Liver (tissue), 9 donors: Measurements from ENCODE around the gene ARMC9. TPM values are rescaled to one million over a fixed set of nuclear protein-coding genes. Genes with fewer than 3 reads are reported as not detected.

Experiments used
- DNase-seq: peaks from one replicate; pipeline ENCODE4 v3.0.0-alpha.2; 2017; ENCODE audit warnings: low spot score
- H3K27ac ChIP-seq, 2 donors: one replicate each; pipeline ENCODE4 v1.7.0; 2013; ENCODE audit warnings: inconsistent platforms in 2 of 2, low read length in 2 of 2, control low read depth in 1 of 2, low read depth in 1 of 2, mild to moderate bottlenecking in 1 of 2
- H3K27me3 ChIP-seq, 4 donors: one replicate each; pipeline versions ENCODE4 v1.6.1 to v1.7.0; 2013; ENCODE audit warnings: low read length in 3 of 4, inconsistent platforms in 1 of 4, mild to moderate bottlenecking in 1 of 4, moderate library complexity in 1 of 4; ENCODE audit not compliant: control insufficient read depth in 4 of 4, insufficient read depth in 4 of 4
- H3K36me3 ChIP-seq, 4 donors: one replicate each; pipeline versions ENCODE4 v1.6.1 to v1.7.0; 2013; ENCODE audit warnings: low read length in 3 of 4, mild to moderate bottlenecking in 3 of 4, low read depth in 1 of 4, moderate library complexity in 1 of 4; ENCODE audit not compliant: control insufficient read depth in 4 of 4, insufficient read depth in 3 of 4
- H3K4me1 ChIP-seq, 4 donors: one replicate each; pipeline versions ENCODE4 v1.6.1 to v1.7.0; 2013; ENCODE audit warnings: low read length in 3 of 4, mild to moderate bottlenecking in 3 of 4, moderate library complexity in 1 of 4; ENCODE audit not compliant: control insufficient read depth in 4 of 4, insufficient read depth in 4 of 4
- H3K4me3 ChIP-seq, 3 donors: one replicate each; pipeline versions ENCODE4 v1.6.1 to v1.7.0; 2013; ENCODE audit warnings: low read length in 3 of 3, control low read depth in 1 of 3, low read depth in 1 of 3, mild to moderate bottlenecking in 1 of 3
- H3K9ac ChIP-seq, 2 donors: one replicate each; pipeline ENCODE4 v1.7.0; 2013; ENCODE audit warnings: low read length in 2 of 2, mild to moderate bottlenecking in 2 of 2, moderate library complexity in 2 of 2, control low read depth in 1 of 2, low read depth in 1 of 2
- H3K9me3 ChIP-seq, 4 donors: one replicate each; pipeline versions ENCODE4 v1.6.1 to v1.7.0; 2013; ENCODE audit warnings: low read length in 3 of 4; ENCODE audit not compliant: control insufficient read depth in 4 of 4
- FOXA1 ChIP-seq: IDR thresholded peaks from 2 replicates; pipeline ENCODE4 v1.6.1; 2016; ENCODE audit warnings: antibody characterized with exemption
- FOXA2 ChIP-seq: IDR thresholded peaks from 2 replicates; pipeline ENCODE4 v1.6.1; 2016; ENCODE audit warnings: antibody characterized with exemption
- HNF4A ChIP-seq, 2 donors: conservative IDR thresholded peaks; 2 replicates each; pipeline ENCODE4 v1.6.1; 2016; ENCODE audit warnings: antibody characterized with exemption in 2 of 2, mild to moderate bottlenecking in 2 of 2
- HNF4G ChIP-seq: IDR thresholded peaks from 2 replicates; pipeline ENCODE4 v1.6.1; 2016; ENCODE audit warnings: antibody characterized with exemption
- NR2F2 ChIP-seq: IDR thresholded peaks from 2 replicates; pipeline ENCODE4 v1.6.1; 2016; ENCODE audit warnings: antibody characterized with exemption
- RXRA ChIP-seq, 2 donors: IDR thresholded peaks; 2 replicates each; pipeline ENCODE4 v1.6.1; 2017 to 2018; ENCODE audit warnings: antibody characterized with exemption in 2 of 2, mild to moderate bottlenecking in 1 of 2
- SP1 ChIP-seq: IDR thresholded peaks from 2 replicates; pipeline ENCODE4 v1.6.1; 2018; ENCODE audit warnings: antibody characterized with exemption, mild to moderate bottlenecking
- TAF1 ChIP-seq: conservative IDR thresholded peaks from 2 replicates; pipeline ENCODE4 v1.6.1; 2016; ENCODE audit warnings: antibody characterized with exemption, mild to moderate bottlenecking
- YY1 ChIP-seq: IDR thresholded peaks from 2 replicates; pipeline ENCODE4 v1.6.1; 2016; ENCODE audit warnings: antibody characterized with exemption, mild to moderate bottlenecking
- WGBS: extraction: QIAGEN DNeasy Blood & Tissue Kit; methylation state at CpG from one replicate; pipeline ENCODE4 v1.1.7; 2013; 5-methylcytosine and 5-hydroxymethylcytosine counted together
- polyA plus RNA-seq, 2 donors: library from polyadenylated mRNA; stranded (reverse) in 1 of 2; unstranded in 1 of 2; fragments of 200-250 nt in 1 of 2; fragments of >200 nt in 1 of 2; fragmentation: Nextera tagmentation in 1 of 2; extraction: Ambion mirVana in 1 of 2; gene quantifications; one replicate each; pipeline versions ENCODE4 v1.2.1 to v1.2.3, GENCODE V29; 2013 to 2015
- total RNA-seq, 2 donors: library from RNA; depleted of rRNA; stranded (reverse); fragments of >200 nt; gene quantifications; one replicate each; pipeline ENCODE4 v1.2.3, GENCODE V29; 2014
- TF ChIP-seq, protein P1 (sequence below): IDR thresholded peaks from 2 replicates; pipeline ENCODE4 v1.6.1; 2016; ENCODE audit warnings: antibody characterized with exemption
- TF ChIP-seq, protein P2 (sequence below): fragments of 150-350 bp; IDR thresholded peaks from 2 replicates; pipeline ENCODE4 v1.5.1; 2017; ENCODE audit warnings: improper control_type of control experiment, low read depth, low read length; ENCODE audit not compliant: missing input control
- TF ChIP-seq, protein P3 (sequence below): IDR thresholded peaks from 2 replicates; pipeline ENCODE4 v1.6.1; 2016; ENCODE audit warnings: antibody characterized with exemption
- TF ChIP-seq, protein P4 (sequence below): IDR thresholded peaks from 2 replicates; pipeline ENCODE4 v1.6.1; 2016; ENCODE audit warnings: antibody characterized with exemption
- donor health status: healthy.
- donor health status: healthy.
- donor health status: healthy.
- donor health status: healthy.
- donor health status: healthy.

The ARMC9 gene
- total and polyA plus RNA-seq, 4 donors: 1.1 to 2.3 (median 1.8) TPM

DNA sequence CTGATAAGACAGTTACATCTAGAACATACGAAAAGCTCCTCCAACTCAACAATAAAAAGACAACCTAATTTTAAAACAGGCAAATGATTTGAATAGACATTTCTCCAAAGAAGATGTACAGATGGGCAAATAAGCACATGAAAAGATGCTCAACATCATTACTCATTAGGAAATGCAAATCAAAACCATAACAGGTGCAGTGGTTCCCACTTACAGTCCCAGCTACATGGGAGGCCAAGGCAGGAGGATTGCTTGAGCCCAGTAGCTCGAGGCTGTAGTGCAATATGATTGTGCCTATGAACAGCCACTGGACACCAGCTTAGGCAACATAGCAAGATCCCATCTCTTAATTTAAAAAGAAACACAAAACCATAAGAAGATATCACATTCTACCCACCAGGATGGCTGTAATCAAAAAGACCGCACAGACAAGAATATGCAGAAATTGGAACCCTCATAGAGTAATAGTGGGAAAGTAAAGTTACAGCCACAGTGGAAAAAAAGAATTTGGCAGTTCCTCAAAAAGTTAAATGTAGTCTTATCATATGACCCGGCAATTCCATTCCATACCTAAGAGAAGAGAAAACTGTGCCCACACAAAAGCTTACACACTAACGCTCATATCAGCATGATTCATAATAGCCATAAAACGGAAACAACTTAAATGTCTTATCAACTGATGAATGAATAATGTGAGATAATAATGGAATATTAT is 30.5 kb upstream of the ARMC9 start (continued):
- TF ChIP-seq YY1 (no peak), HNF4A (conservative IDR thresholded peaks at IDR 0.05) (no peak), NR2F2 (no peak), FOXA1 (no peak), RXRA (IDR thresholded peaks at IDR 0.05) (no peak)
- TF ChIP-seq, protein P1, sequence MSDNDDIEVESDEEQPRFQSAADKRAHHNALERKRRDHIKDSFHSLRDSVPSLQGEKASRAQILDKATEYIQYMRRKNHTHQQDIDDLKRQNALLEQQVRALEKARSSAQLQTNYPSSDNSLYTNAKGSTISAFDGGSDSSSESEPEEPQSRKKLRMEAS: no peak

DNA sequence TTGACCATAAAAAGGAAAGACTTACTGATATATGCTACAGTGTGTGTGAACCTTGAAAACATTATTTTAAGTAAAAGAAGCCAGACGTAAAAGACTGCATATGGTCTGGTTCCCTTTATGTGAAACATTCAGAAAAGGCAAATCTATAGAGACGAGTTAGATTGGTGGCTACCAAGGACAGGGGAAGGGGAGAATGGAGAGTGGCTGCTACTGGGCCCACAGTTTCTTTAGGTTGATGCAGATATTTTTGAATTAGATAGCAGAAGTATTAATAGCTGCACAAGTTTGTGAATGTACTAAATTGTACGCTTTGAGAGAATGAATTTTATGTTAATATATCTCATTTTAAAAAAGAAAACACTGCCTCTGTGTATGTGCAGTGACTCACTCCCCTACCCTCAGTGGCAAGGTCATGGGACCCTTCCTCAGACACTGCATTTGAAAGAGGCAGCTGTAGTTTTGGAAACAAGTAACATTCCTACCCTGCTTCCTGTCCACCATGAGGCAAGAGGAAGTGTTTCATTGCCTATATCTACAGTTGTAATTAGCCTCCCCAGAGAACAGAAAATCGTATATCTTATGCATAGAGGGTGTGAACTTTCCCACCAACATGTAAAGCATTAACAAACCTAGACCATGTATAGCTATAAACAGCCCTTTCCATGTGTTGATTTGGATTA is 29.8 kb upstream of the ARMC9 start:
- 88% methylated on average over 4 of the region's 4 CpGs for WGBS
- H3K4me1 ChIP-seq: no peaks in the 10 kb centered on the region
- H3K27ac ChIP-seq: no peak overlapping the region
- no peak for TF ChIP-seq RXRA (IDR thresholded peaks at IDR 0.05)
- H3K9ac ChIP-seq: no peak overlapping the region
- H3K9me3 ChIP-seq: no peaks in the 10 kb centered on the region
- peaks cover 3 to 59% (median 56%) of the 10 kb centered on the region in 4 donors for H3K36me3 ChIP-seq
- DNase-seq: no peak
- H3K4me3 ChIP-seq: no peak overlapping the region
- H3K27me3 ChIP-seq: no peaks in the 10 kb centered on the region

DNA sequence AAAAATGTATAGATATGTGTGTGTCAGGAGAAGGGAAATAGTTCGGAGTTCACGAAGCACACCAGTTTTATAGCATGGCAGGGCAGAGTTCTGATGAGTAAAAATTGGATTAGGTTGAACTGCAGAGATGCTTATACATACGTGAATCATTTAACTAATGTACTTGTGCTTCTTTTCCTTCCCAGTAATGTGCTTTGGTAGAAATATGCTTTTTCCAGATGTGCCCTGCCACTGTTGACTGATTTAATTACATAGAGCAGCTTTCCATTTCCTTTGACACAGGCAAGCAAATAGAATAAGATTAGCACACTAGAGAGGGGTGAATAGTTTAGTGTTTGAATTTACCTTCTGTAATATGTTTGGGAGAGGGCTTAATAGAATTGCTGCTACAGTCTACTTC is 28.9 kb upstream of the ARMC9 start:
- H3K9me3 ChIP-seq: no peaks in the 10 kb centered on the region
- H3K27ac ChIP-seq: no peak overlapping the region
- WGBS: 91% methylated on average over 3 of the region's 3 CpGs
- no peak overlapping the region for H3K9ac ChIP-seq
- H3K27me3 ChIP-seq: no peaks in the 10 kb centered on the region
- no peaks in the 10 kb centered on the region for H3K4me1 ChIP-seq
- H3K4me3 ChIP-seq: no peak overlapping the region
- DNase-seq: no peak
- TF ChIP-seq, protein P1: no peak
- TF ChIP-seq YY1 (no peak), RXRA (IDR thresholded peaks at IDR 0.05) (no peak), HNF4G (no peak), SP1 (no peak), FOXA2 (no peak), TAF1 (no peak)
- TF ChIP-seq, protein P2, sequence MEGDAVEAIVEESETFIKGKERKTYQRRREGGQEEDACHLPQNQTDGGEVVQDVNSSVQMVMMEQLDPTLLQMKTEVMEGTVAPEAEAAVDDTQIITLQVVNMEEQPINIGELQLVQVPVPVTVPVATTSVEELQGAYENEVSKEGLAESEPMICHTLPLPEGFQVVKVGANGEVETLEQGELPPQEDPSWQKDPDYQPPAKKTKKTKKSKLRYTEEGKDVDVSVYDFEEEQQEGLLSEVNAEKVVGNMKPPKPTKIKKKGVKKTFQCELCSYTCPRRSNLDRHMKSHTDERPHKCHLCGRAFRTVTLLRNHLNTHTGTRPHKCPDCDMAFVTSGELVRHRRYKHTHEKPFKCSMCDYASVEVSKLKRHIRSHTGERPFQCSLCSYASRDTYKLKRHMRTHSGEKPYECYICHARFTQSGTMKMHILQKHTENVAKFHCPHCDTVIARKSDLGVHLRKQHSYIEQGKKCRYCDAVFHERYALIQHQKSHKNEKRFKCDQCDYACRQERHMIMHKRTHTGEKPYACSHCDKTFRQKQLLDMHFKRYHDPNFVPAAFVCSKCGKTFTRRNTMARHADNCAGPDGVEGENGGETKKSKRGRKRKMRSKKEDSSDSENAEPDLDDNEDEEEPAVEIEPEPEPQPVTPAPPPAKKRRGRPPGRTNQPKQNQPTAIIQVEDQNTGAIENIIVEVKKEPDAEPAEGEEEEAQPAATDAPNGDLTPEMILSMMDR: no peak
- TF ChIP-seq, protein P3, sequence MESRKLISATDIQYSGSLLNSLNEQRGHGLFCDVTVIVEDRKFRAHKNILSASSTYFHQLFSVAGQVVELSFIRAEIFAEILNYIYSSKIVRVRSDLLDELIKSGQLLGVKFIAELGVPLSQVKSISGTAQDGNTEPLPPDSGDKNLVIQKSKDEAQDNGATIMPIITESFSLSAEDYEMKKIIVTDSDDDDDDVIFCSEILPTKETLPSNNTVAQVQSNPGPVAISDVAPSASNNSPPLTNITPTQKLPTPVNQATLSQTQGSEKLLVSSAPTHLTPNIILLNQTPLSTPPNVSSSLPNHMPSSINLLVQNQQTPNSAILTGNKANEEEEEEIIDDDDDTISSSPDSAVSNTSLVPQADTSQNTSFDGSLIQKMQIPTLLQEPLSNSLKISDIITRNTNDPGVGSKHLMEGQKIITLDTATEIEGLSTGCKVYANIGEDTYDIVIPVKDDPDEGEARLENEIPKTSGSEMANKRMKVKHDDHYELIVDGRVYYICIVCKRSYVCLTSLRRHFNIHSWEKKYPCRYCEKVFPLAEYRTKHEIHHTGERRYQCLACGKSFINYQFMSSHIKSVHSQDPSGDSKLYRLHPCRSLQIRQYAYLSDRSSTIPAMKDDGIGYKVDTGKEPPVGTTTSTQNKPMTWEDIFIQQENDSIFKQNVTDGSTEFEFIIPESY: no peak
- TF ChIP-seq, protein P4, sequence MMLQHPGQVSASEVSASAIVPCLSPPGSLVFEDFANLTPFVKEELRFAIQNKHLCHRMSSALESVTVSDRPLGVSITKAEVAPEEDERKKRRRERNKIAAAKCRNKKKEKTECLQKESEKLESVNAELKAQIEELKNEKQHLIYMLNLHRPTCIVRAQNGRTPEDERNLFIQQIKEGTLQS: no peak
- H3K36me3 ChIP-seq: peaks cover 3 to 55% (median 51%) of the 10 kb centered on the region in 4 donors
